H1 (cell line): ENCODE data around the gene CRK. TPM values are rescaled to one million over a fixed set of nuclear protein-coding genes. Genes with fewer than 3 reads are reported as not detected.

Experiments used
- CTCF ChIA-PET: fragments of 300-600 bp; sonication (Branson Sonifier 250); formaldehyde crosslinking; loops from one replicate; lab custom pipeline; 2021; ENCODE audit not compliant: partially characterized antibody; lab: Charles Lee
- POLR2A ChIA-PET: fragments of 300-600 bp; sonication (Branson Sonifier 250); formaldehyde crosslinking; loops from one replicate; lab custom pipeline; 2021; ENCODE audit warnings: inconsistent platforms; ENCODE audit not compliant: partially characterized antibody; lab: Charles Lee
- DNase-seq, 2 experiments: peaks; one replicate each; pipeline versions ENCODE4 v3.0.0 to v3.0.0-alpha.2; 2010 to 2022; ENCODE audit warnings: low spot score in 2 of 2, low read depth in 1 of 2, mixed read lengths in 1 of 2
- FAIRE-seq: peaks from 2 replicates; lab custom pipeline; 2011; peaks lifted over from hg19 to GRCh38; lab: Jason Lieb, UNC
- H2AFZ ChIP-seq: 2 replicates; pipeline ENCODE4 v1.8.1; 2012; ENCODE audit warnings: low read length, inconsistent platforms
- H2AK5ac ChIP-seq: 2 replicates; pipeline ENCODE4 v1.6.1; 2013; ENCODE audit warnings: low read depth, low read length
- H2BK120ac ChIP-seq: replicated peaks from 2 replicates; pipeline ENCODE3; 2013; ENCODE audit warnings: low read depth, low read length, inconsistent platforms
- H2BK12ac ChIP-seq: 2 replicates; pipeline ENCODE4 v1.6.1; 2013; ENCODE audit warnings: low read depth, low read length
- H2BK15ac ChIP-seq: 2 replicates; pipeline ENCODE4 v1.6.1; 2013; ENCODE audit warnings: low read length
- H2BK20ac ChIP-seq: 2 replicates; pipeline ENCODE4 v1.6.1; 2013; ENCODE audit warnings: low read length
- H2BK5ac ChIP-seq: 2 replicates; pipeline ENCODE4 v1.6.1; 2013; ENCODE audit warnings: low read depth, low read length
- H3K14ac ChIP-seq: 2 replicates; pipeline ENCODE4 v1.6.1; 2013; ENCODE audit warnings: inconsistent platforms; ENCODE audit not compliant: insufficient read length
- H3K18ac ChIP-seq: 2 replicates; pipeline ENCODE4 v1.6.1; 2013; ENCODE audit warnings: low read length; ENCODE audit errors: extremely low read depth
- H3K23ac ChIP-seq: 2 replicates; pipeline ENCODE4 v1.6.1; 2013; ENCODE audit warnings: inconsistent platforms; ENCODE audit not compliant: insufficient read length
- H3K23me2 ChIP-seq: 2 replicates; pipeline ENCODE4 v1.6.1; 2013; ENCODE audit warnings: low read depth, low read length
- H3K27ac ChIP-seq: 2 replicates; pipeline ENCODE4 v1.6.1; 2011; ENCODE audit warnings: low read depth, low read length, inconsistent platforms
- H3K27me3 ChIP-seq, 4 experiments: replicated peaks in 1 of 4; 1 replicate in 1 of 4; 2 replicates in 3 of 4; pipeline versions ENCODE4 v1.6.1 to v1.8.1; 2011 to 2013; ENCODE audit warnings: low read length in 3 of 4, mild to moderate bottlenecking in 3 of 4, inconsistent platforms in 2 of 4, mixed read lengths in 2 of 4, moderate library complexity in 1 of 4; ENCODE audit not compliant: control insufficient read depth in 3 of 4, insufficient read depth in 3 of 4; ENCODE audit errors: extremely low read depth in 1 of 4
- H3K36me3 ChIP-seq, 4 experiments: 2 replicates each; pipeline versions ENCODE4 v1.6.1 to v1.8.1; 2011 to 2013; ENCODE audit warnings: mild to moderate bottlenecking in 4 of 4, low read length in 3 of 4, moderate library complexity in 2 of 4, control low read depth in 1 of 4, inconsistent platforms in 1 of 4; ENCODE audit not compliant: insufficient read depth in 4 of 4, control insufficient read depth in 2 of 4
- H3K4ac ChIP-seq: replicated peaks from 2 replicates; pipeline ENCODE3; 2013; ENCODE audit warnings: low read length, low read depth, mixed read lengths, inconsistent platforms; ENCODE audit not compliant: insufficient read length
- H3K4me1 ChIP-seq, 4 experiments: replicated peaks in 1 of 4; 1 replicate in 1 of 4; 2 replicates in 3 of 4; pipeline versions ENCODE4 v1.6.1 to v1.8.1; 2011 to 2013; ENCODE audit warnings: low read length in 3 of 4, inconsistent platforms in 2 of 4, mixed read lengths in 1 of 4; ENCODE audit not compliant: insufficient read depth in 4 of 4, control insufficient read depth in 3 of 4
- H3K4me2 ChIP-seq, 2 experiments: 2 replicates each; pipeline versions ENCODE4 v1.6.1 to v1.8.1; 2011 to 2013; ENCODE audit warnings: low read depth in 2 of 2, low read length in 2 of 2, control low read depth in 1 of 2, inconsistent platforms in 1 of 2, mild to moderate bottlenecking in 1 of 2; ENCODE audit not compliant: insufficient read depth in 1 of 2
- H3K4me3 ChIP-seq, 4 experiments: fragments of 200-600, 300-600 bp in 1 of 4; sonication (generic), shearing (Covaris generic), sonication (Bioruptor Twin) in 1 of 4; 2 replicates each; pipeline versions ENCODE4 v1.5.1 to v1.8.1; 2011 to 2016; ENCODE audit warnings: low read length in 4 of 4, low read depth in 3 of 4, control low read depth in 2 of 4, inconsistent platforms in 2 of 4, mild to moderate bottlenecking in 2 of 4, mixed read lengths in 1 of 4, moderate library complexity in 1 of 4; ENCODE audit not compliant: insufficient read depth in 2 of 4; ENCODE audit errors: extremely low read depth in 1 of 4
- H3K56ac ChIP-seq: replicated peaks from 2 replicates; pipeline ENCODE3; 2013; ENCODE audit warnings: low read depth, mild to moderate bottlenecking, mixed read lengths, low read length, inconsistent platforms; ENCODE audit not compliant: insufficient read length
- H3K79me1 ChIP-seq: 2 replicates; pipeline ENCODE4 v1.6.1; 2013; ENCODE audit warnings: low read depth, low read length, control low read depth
- H3K79me2 ChIP-seq, 2 experiments: 2 replicates each; pipeline versions ENCODE4 v1.6.1 to v1.8.1; 2012 to 2013; ENCODE audit warnings: low read length in 2 of 2, mild to moderate bottlenecking in 2 of 2, inconsistent platforms in 1 of 2; ENCODE audit not compliant: insufficient read depth in 2 of 2, control insufficient read depth in 1 of 2
- H3K9ac ChIP-seq, 4 experiments: replicated peaks in 1 of 4; 1 replicate in 1 of 4; 2 replicates in 3 of 4; pipeline versions ENCODE4 v1.6.1 to v1.8.1; 2011 to 2013; ENCODE audit warnings: low read depth in 3 of 4, low read length in 3 of 4, control low read depth in 2 of 4, mild to moderate bottlenecking in 2 of 4, moderate library complexity in 2 of 4, inconsistent platforms in 1 of 4; ENCODE audit errors: extremely low read depth in 1 of 4
- H3K9me3 ChIP-seq, 2 experiments: 2 replicates each; pipeline versions ENCODE4 v1.6.1 to v1.8.1; 2012 to 2013; ENCODE audit warnings: mild to moderate bottlenecking in 2 of 2, moderate library complexity in 2 of 2, control low read depth in 1 of 2, inconsistent platforms in 1 of 2, low read depth in 1 of 2, low read length in 1 of 2, mixed read lengths in 1 of 2; ENCODE audit not compliant: insufficient read depth in 2 of 2
- H4K20me1 ChIP-seq, 2 experiments: replicated peaks in 1 of 2; 2 replicates each; pipeline versions ENCODE3 to v1.8.1; 2011 to 2013; ENCODE audit warnings: inconsistent platforms in 2 of 2, low read length in 2 of 2, mild to moderate bottlenecking in 1 of 2; ENCODE audit not compliant: insufficient read depth in 2 of 2, control insufficient read depth in 1 of 2
- H4K5ac ChIP-seq: 2 replicates; pipeline ENCODE4 v1.6.1; 2013; ENCODE audit warnings: low read length, low read depth, mixed read lengths, inconsistent platforms; ENCODE audit not compliant: insufficient read length
- H4K8ac ChIP-seq: 2 replicates; pipeline ENCODE4 v1.8.0; 2013; ENCODE audit warnings: mild to moderate bottlenecking, moderate library complexity, low read length, inconsistent platforms; ENCODE audit not compliant: insufficient read depth; ENCODE audit errors: extremely low read depth
- H4K91ac ChIP-seq: replicated peaks from 2 replicates; pipeline ENCODE3; 2013; ENCODE audit warnings: low read length, mixed read lengths, inconsistent platforms; ENCODE audit not compliant: insufficient read length
- CTBP2 ChIP-seq: IDR thresholded peaks from 2 replicates; pipeline ENCODE4 v1.7.0; 2011; ENCODE audit warnings: borderline replicate concordance, mild to moderate bottlenecking, moderate library complexity, mixed read lengths, low read length; ENCODE audit not compliant: insufficient read depth, insufficient read length
- HDAC2 ChIP-seq, 2 experiments: fragments of 300-600 bp in 1 of 2; sonication (generic) in 1 of 2; IDR thresholded peaks; 2 replicates each; pipeline ENCODE4 v1.6.1; 2011 to 2012; ENCODE audit warnings: low read depth in 2 of 2, low read length in 2 of 2, mild to moderate bottlenecking in 2 of 2, moderate library complexity in 2 of 2, borderline replicate concordance in 1 of 2, inconsistent platforms in 1 of 2
- RBBP5 ChIP-seq: IDR thresholded peaks from 2 replicates; pipeline ENCODE4 v1.7.1; 2012; ENCODE audit warnings: low read depth, mild to moderate bottlenecking, inconsistent platforms, low read length, moderate library complexity, borderline replicate concordance
- SIX5 ChIP-seq: IDR thresholded peaks from 2 replicates; pipeline ENCODE4 v1.6.1; 2011; ENCODE audit warnings: mild to moderate bottlenecking, low read depth, low read length
- WGBS, 2 experiments: shearing (Covaris generic) in 1 of 2; methylation state at CpG; one replicate each; pipeline versions ENCODE4 v1.1.6 to v1.1.7; 2013 to 2015; ENCODE audit warnings: low lambda C conversion rate in 2 of 2, mixed read lengths in 2 of 2, inconsistent platforms in 1 of 2, low coverage in 1 of 2, missing lambda C conversion rate in 1 of 2; ENCODE audit not compliant: insufficient replicate concordance in 2 of 2, insufficient coverage in 1 of 2, insufficient read length in 1 of 2; ENCODE audit errors: extremely low coverage in 1 of 2, missing lambda C conversion rate in 1 of 2; 5-methylcytosine and 5-hydroxymethylcytosine counted together
- polyA plus RNA-seq, 7 experiments: library from polyadenylated mRNA; depleted of rRNA in 3 of 7; stranded (reverse) in 5 of 7; unstranded in 2 of 7; fragments of >200 nt in 5 of 7; fragments of 200-250 nt in 2 of 7; gene quantifications; 1 replicate in 5 of 7; 2 replicates in 1 of 7; 4 replicates in 1 of 7; pipeline versions ENCODE4 v1.2.1 to v1.2.3, GENCODE V29; 2011 to 2013; ENCODE audit warnings: missing spikeins in 2 of 7, mixed read lengths in 2 of 7
- total RNA-seq: library from RNA; stranded (reverse); fragmentation: NEBNext Ultra II Directional; extraction: Animal tissue kit (Norgen Biotek cat#: 25700); gene quantifications from 2 replicates; pipeline ENCODE4 v1.2.1, GENCODE V29; 2021

CRK gene
- total and polyA plus RNA-seq, 2 of the 8 experiments (the other 6 are each of a cell fraction or from before 2014, with no cell fraction given): 32.8 to 57.1 TPM

GRCh38 chr17:1440921-1441320 is 15.1 kb downstream of the CRK start:
- ChIA-PET POLR2A (interaction anchor here (0.7 to 1.3 kb wide), 6 partner anchors 17 to 45 kb away, joined by 3 to 5 read pairs (median 4); no protein-coding TSS in a partner anchor), CTCF (interaction anchor here (0.6 to 1.7 kb wide), 6 partner anchors 13 to 341 kb away, joined by 3 to 6 read pairs (median 3); no protein-coding TSS in a partner anchor)
- no peak overlapping the region for H3K27ac ChIP-seq
- TF ChIP-seq HDAC2 (IDR thresholded peaks at IDR 0.05; ENCODE audit: borderline replicate concordance in 1 of 2, low read depth in 2 of 2, low read length in 2 of 2) (no peak), CTBP2 (no peak), SIX5 (no peak), RBBP5 (no peak)
- no peak overlapping the region for H2BK12ac ChIP-seq
- H3K9me3 ChIP-seq: no peaks in the 10 kb centered on the region
- H2BK120ac ChIP-seq: no peak overlapping the region
- no peak overlapping the region for H3K56ac ChIP-seq
- no peak overlapping the region for H3K4me2 ChIP-seq
- H3K79me1 ChIP-seq: peaks cover 6% of the 10 kb centered on the region
- H2BK5ac ChIP-seq: peak overlapping the region; percentile 24; the same call in 1 of the 2 replicates
- no peak overlapping the region for H3K14ac ChIP-seq
- DNase-seq (no peak), FAIRE-seq (no peak)
- H3K23me2 ChIP-seq: no peaks in the 10 kb centered on the region
- no peak overlapping the region for H3K18ac ChIP-seq
- H3K4me1 ChIP-seq: no peaks in the 10 kb centered on the region
- H2BK15ac ChIP-seq: no peak overlapping the region
- H4K20me1 ChIP-seq: peaks cover 6 to 8% of the 10 kb centered on the region in 2 experiments
- H3K23ac ChIP-seq: no peak overlapping the region
- H3K4ac ChIP-seq: no peak overlapping the region
- no peak overlapping the region for H3K4me3 ChIP-seq
- no peak overlapping the region for H2AK5ac ChIP-seq
- peaks cover 12 to 82% of the 10 kb centered on the region in 2 experiments for H3K79me2 ChIP-seq
- H2AFZ ChIP-seq: no peak overlapping the region
- no peak overlapping the region for H2BK20ac ChIP-seq
- H4K91ac ChIP-seq: no peak overlapping the region
- WGBS, 2 experiments: 93% methylated on average over 8 of the region's 8 CpGs; no CpG with 5 or more reads in 1 of the 2 experiments
- peaks cover under 1 to 12% (median 9%) of the 10 kb centered on the region in 4 experiments; a peak in 6 of 8 replicates for H3K36me3 ChIP-seq
- H3K9ac ChIP-seq: no peak overlapping the region
- H4K5ac ChIP-seq: no peak overlapping the region
- no peak overlapping the region for H4K8ac ChIP-seq
- H3K27me3 ChIP-seq: no peaks in the 10 kb centered on the region
